IMR-90 (cell line): Measurements from ENCODE around the gene INTS11. TPM values are rescaled to one million over a fixed set of nuclear protein-coding genes. Genes with fewer than 3 reads are reported as not detected.

ENCODE experiments used
- ATAC-seq: fragments of 200-7000 bp; cut with Tn5 transposase; 2 replicates; pipeline ENCODE4 v1.9.1; 2020; ENCODE audit warnings: low read depth, mild to moderate bottlenecking, moderate library complexity
- BruUV-seq: library from RNA; stranded (reverse); fragments of 400-500 nt; replicated peaks from 2 replicates; lab custom pipeline; 2021; lab: Mats Ljungman, UMichigan
- CTCF ChIA-PET: fragments of 300-600 bp; formaldehyde crosslinking; extraction: SDS; loops from one replicate; lab custom pipeline; 2021; ENCODE audit warnings: antibody characterized with exemption; lab: Yijun Ruan, JAX
- POLR2A ChIA-PET: fragments of 300-600 bp; sonication (Branson Sonifier 250); formaldehyde crosslinking; loops from one replicate; lab custom pipeline; 2022; ENCODE audit warnings: antibody characterized with exemption; ENCODE audit not compliant: unreplicated experiment; lab: Charles Lee
- DNase-seq: peaks from one replicate; pipeline ENCODE4 v3.0.0; 2013
- H2AFZ ChIP-seq: replicated peaks from 2 replicates; pipeline ENCODE3; 2013; ENCODE audit warnings: low read length, mild to moderate bottlenecking; ENCODE audit not compliant: poor library complexity
- H2AK5ac ChIP-seq: 2 replicates; pipeline ENCODE4 v1.6.1; 2013; ENCODE audit warnings: low read depth, low read length, inconsistent platforms
- H2AK9ac ChIP-seq: replicated peaks from 2 replicates; pipeline ENCODE3; 2013; ENCODE audit warnings: mild to moderate bottlenecking, low read depth, low read length, moderate library complexity; ENCODE audit not compliant: poor library complexity
- H2BK120ac ChIP-seq: 2 replicates; pipeline ENCODE4 v1.6.1; 2013; ENCODE audit warnings: low read depth, low read length, inconsistent platforms
- H2BK15ac ChIP-seq: 3 replicates; pipeline ENCODE4 v1.6.1; 2013; ENCODE audit warnings: low read depth, low read length, inconsistent platforms
- H2BK20ac ChIP-seq: 2 replicates; pipeline ENCODE4 v1.6.1; 2013; ENCODE audit warnings: low read depth, mild to moderate bottlenecking, inconsistent platforms, low read length, moderate library complexity
- H2BK5ac ChIP-seq: 2 replicates; pipeline ENCODE4 v1.6.1; 2013; ENCODE audit warnings: mild to moderate bottlenecking, low read depth, low read length, inconsistent platforms; ENCODE audit not compliant: poor library complexity, severe bottlenecking
- H3K14ac ChIP-seq: replicated peaks from 2 replicates; pipeline ENCODE4 v1.6.1; 2013; ENCODE audit warnings: low read depth, low read length, inconsistent platforms
- H3K18ac ChIP-seq: 2 replicates; pipeline ENCODE4 v1.6.1; 2013; ENCODE audit warnings: low read depth, low read length, control low read depth
- H3K23ac ChIP-seq: 2 replicates; pipeline ENCODE4 v1.6.1; 2013; ENCODE audit warnings: low read depth, low read length, inconsistent platforms
- H3K27ac ChIP-seq: 2 replicates; pipeline ENCODE4 v1.5.1; 2013; ENCODE audit warnings: mild to moderate bottlenecking, control low read depth, low read length; ENCODE audit not compliant: insufficient read depth
- H3K27me3 ChIP-seq: 2 replicates; pipeline ENCODE4 v1.6.1; 2013; ENCODE audit warnings: low read length; ENCODE audit not compliant: control insufficient read depth, insufficient read depth
- H3K36me3 ChIP-seq: 2 replicates; pipeline ENCODE4 v1.6.1; 2013; ENCODE audit warnings: low read length, mixed read lengths; ENCODE audit not compliant: control insufficient read depth, insufficient read depth
- H3K4ac ChIP-seq: 2 replicates; pipeline ENCODE4 v1.6.1; 2013; ENCODE audit warnings: low read depth, low read length, inconsistent platforms
- H3K4me1 ChIP-seq: 2 replicates; pipeline ENCODE4 v1.6.1; 2013; ENCODE audit warnings: low read length, mixed read lengths; ENCODE audit not compliant: control insufficient read depth, insufficient read depth
- H3K4me2 ChIP-seq: 2 replicates; pipeline ENCODE4 v1.6.1; 2013; ENCODE audit warnings: low read depth, mild to moderate bottlenecking, control low read depth, low read length, moderate library complexity
- H3K4me3 ChIP-seq: 2 replicates; pipeline ENCODE4 v1.5.1; 2013; ENCODE audit warnings: low read depth, mild to moderate bottlenecking, control low read depth, low read length, moderate library complexity; ENCODE audit not compliant: insufficient read depth
- H3K56ac ChIP-seq: 2 replicates; pipeline ENCODE4 v1.6.1; 2013; ENCODE audit warnings: low read length, inconsistent platforms; ENCODE audit not compliant: insufficient read depth; ENCODE audit errors: extremely low read depth
- H3K79me1 ChIP-seq, 2 experiments: 2 replicates each; pipeline ENCODE4 v1.6.1; 2013; ENCODE audit warnings: low read length in 2 of 2, inconsistent platforms in 1 of 2, low read depth in 1 of 2
- H3K9ac ChIP-seq: 2 replicates; pipeline ENCODE4 v1.6.1; 2013; ENCODE audit warnings: low read depth, low read length, control low read depth
- H3K9me1 ChIP-seq: 2 replicates; pipeline ENCODE4 v1.6.1; 2013; ENCODE audit warnings: low read length, inconsistent platforms; ENCODE audit not compliant: insufficient read depth
- H3K9me3 ChIP-seq: 2 replicates; pipeline ENCODE4 v1.6.1; 2013; ENCODE audit warnings: low read length; ENCODE audit not compliant: control insufficient read depth, insufficient read depth
- H4K20me1 ChIP-seq: 2 replicates; pipeline ENCODE4 v1.6.1; 2013; ENCODE audit warnings: low read length, inconsistent platforms; ENCODE audit not compliant: insufficient read depth
- H4K5ac ChIP-seq: 2 replicates; pipeline ENCODE4 v1.6.1; 2013; ENCODE audit warnings: mild to moderate bottlenecking, low read depth, low read length, control low read depth
- H4K8ac ChIP-seq, 2 experiments: 2 replicates each; pipeline ENCODE4 v1.6.1; 2013; ENCODE audit warnings: low read depth in 2 of 2, low read length in 2 of 2, control low read depth in 1 of 2, inconsistent platforms in 1 of 2
- H4K91ac ChIP-seq: 2 replicates; pipeline ENCODE4 v1.6.1; 2013; ENCODE audit warnings: low read depth, low read length, inconsistent platforms; ENCODE audit not compliant: insufficient read depth
- CEBPB ChIP-seq: IDR thresholded peaks from 2 replicates; pipeline ENCODE4 v1.6.1; 2012; ENCODE audit warnings: low read depth, low read length, improper control_type of control experiment
- CHD1 ChIP-seq: IDR thresholded peaks from 2 replicates; pipeline ENCODE4 v1.6.1; 2012; ENCODE audit warnings: low read depth, low read length, improper control_type of control experiment
- MAZ ChIP-seq: IDR thresholded peaks from 2 replicates; pipeline ENCODE4 v1.6.1; 2012; ENCODE audit warnings: low read depth, mild to moderate bottlenecking, low read length, improper control_type of control experiment, moderate library complexity, borderline replicate concordance
- MXI1 ChIP-seq: IDR thresholded peaks from 2 replicates; pipeline ENCODE4 v1.6.1; 2012; ENCODE audit warnings: low read depth, mild to moderate bottlenecking, low read length, moderate library complexity, borderline replicate concordance
- NFE2L2 ChIP-seq: fragments of 150-350 bp; IDR thresholded peaks from 2 replicates; pipeline ENCODE4 v1.6.1; 2016; ENCODE audit warnings: low read depth, mild to moderate bottlenecking, low read length
- RFX5 ChIP-seq: IDR thresholded peaks from 2 replicates; pipeline ENCODE4 v1.8.0; 2012; ENCODE audit warnings: low read depth, mild to moderate bottlenecking, low read length, moderate library complexity
- SMC3 ChIP-seq: fragments of 150-350 bp; IDR thresholded peaks from 2 replicates; pipeline ENCODE4 v1.6.1; 2016; ENCODE audit warnings: low read depth, mild to moderate bottlenecking, antibody characterized with exemption, low read length, moderate library complexity
- WGBS, 2 experiments: methylation state at CpG; one replicate each; pipeline versions ENCODE4 v1.1.5 to v1.1.7; 2013; ENCODE audit warnings: missing lambda C conversion rate in 2 of 2; ENCODE audit not compliant: insufficient read length in 1 of 2; ENCODE audit errors: extremely low coverage in 2 of 2; 5-methylcytosine and 5-hydroxymethylcytosine counted together
- dilution Hi-C: fragments of 300-500 bp; cut with HindIII; formaldehyde crosslinking; loops from one replicate; pipeline ENCODE4 v1.14.3; 2018; ENCODE audit warnings: low sequenced_read_pairs; ENCODE audit not compliant: unreplicated experiment
- in situ Hi-C: fragments of 300-500 bp; cut with MboI; formaldehyde crosslinking; loops from 3 replicates; pipeline ENCODE4 v1.14.3; 2019; ENCODE audit warnings: low sequenced_read_pairs, inconsistent platforms, mixed read lengths
- intact Hi-C: fragments of 100-400 bp; cut with micrococcal nuclease; formaldehyde crosslinking; loops from 2 replicates; pipeline ENCODE4 v1.10.0; 2022
- polyA plus RNA-seq, 3 experiments: library from polyadenylated mRNA; depleted of rRNA; stranded (reverse); fragments of >200 nt; gene quantifications; 2 replicates each; pipeline ENCODE4 v1.2.3, GENCODE V29; 2012; ENCODE audit warnings: low replicate concordance in 1 of 3
- total RNA-seq: library from RNA; depleted of rRNA; stranded (reverse); fragments of >200 nt; gene quantifications from 2 replicates; pipeline ENCODE4 v1.2.3, GENCODE V29; 2012
- TF ChIP-seq, protein P1 (sequence below): conservative IDR thresholded peaks from 2 replicates; pipeline ENCODE4 v1.5.1; 2012; ENCODE audit warnings: mild to moderate bottlenecking, low read depth, low read length, improper control_type of control experiment

Gene INTS11
- total and polyA plus RNA-seq, 2 of the 4 experiments (the other 2 are of a cell fraction) = 56.1 to 123 TPM

DNA sequence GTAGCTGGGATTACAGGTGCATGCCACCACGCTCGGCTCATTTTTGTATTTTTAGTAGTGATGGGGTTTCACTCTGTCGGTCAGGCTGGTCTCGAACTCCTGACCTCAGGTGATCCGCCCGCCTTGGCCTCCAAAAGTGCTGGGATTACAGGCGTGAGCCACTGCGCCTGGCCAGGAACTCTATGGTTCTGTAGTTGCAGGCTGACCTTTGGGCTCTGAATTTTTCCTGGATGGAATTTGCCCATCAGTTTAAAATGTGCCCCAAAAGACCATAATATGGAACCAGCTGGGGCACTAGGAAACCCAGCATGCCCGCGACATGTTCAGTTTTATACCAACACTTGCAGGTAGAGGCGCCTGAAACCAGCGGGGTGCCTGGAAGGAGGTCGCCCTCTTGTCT, 45.8 kb downstream of the INTS11 start:
- Histone ChIP-seq H4K5ac (no peak overlapping the region), H2BK120ac (no peak overlapping the region), H3K56ac (no peak overlapping the region), H2BK15ac (no peak overlapping the region), H3K14ac (no peak overlapping the region), H3K4me1 (peaks cover 22% of the 10 kb centered on the region), H2BK20ac (no peak overlapping the region), H4K91ac (no peak overlapping the region), H2AK9ac (no peak overlapping the region), H3K9ac (no peak overlapping the region), H3K79me1 (peaks cover 8 to 20% of the 10 kb centered on the region in 2 experiments; a peak in 3 of 4 replicates), H3K9me1 (peaks cover 9% of the 10 kb centered on the region; the same call in 1 of the 2 replicates), H3K23ac (no peak overlapping the region), H3K4me2 (no peak overlapping the region), H2BK5ac (no peak overlapping the region), H3K18ac (no peak overlapping the region), H2AK5ac (no peak overlapping the region), H4K20me1 (no peaks in the 10 kb centered on the region), H3K4me3 (no peak overlapping the region), H4K8ac (no peak overlapping the region), H3K4ac (no peak overlapping the region), H2AFZ (no peak overlapping the region), H3K36me3 (no peaks in the 10 kb centered on the region), H3K27ac (no peak overlapping the region), H3K9me3 (no peaks in the 10 kb centered on the region), H3K27me3 (no peaks in the 10 kb centered on the region)
- dilution Hi-C loops (no loop called here), in situ Hi-C loops (no loop called here), intact Hi-C loops (no loop called here)
- ATAC-seq (no peak), DNase-seq (no peak)
- BruUV-seq = no TSS peak
- ChIA-PET POLR2A (interaction anchor here (0.6 kb wide), 1 partner anchor 250 kb away, joined by 10 read pairs; no protein-coding TSS in a partner anchor), CTCF (interaction anchor here (0.6 kb wide), 1 partner anchor 40 kb away, joined by 3 read pairs; no protein-coding TSS in a partner anchor)
- 97% methylated on average over 5 of the region's 13 CpGs; no CpG with 5 or more reads in 1 of the 2 experiments for WGBS, 2 experiments
- TF ChIP-seq NFE2L2 (no peak), CEBPB (no peak), CHD1 (no peak), MXI1 (no peak), MAZ (no peak), RFX5 (no peak), SMC3 (no peak)
- TF ChIP-seq, protein P1, sequence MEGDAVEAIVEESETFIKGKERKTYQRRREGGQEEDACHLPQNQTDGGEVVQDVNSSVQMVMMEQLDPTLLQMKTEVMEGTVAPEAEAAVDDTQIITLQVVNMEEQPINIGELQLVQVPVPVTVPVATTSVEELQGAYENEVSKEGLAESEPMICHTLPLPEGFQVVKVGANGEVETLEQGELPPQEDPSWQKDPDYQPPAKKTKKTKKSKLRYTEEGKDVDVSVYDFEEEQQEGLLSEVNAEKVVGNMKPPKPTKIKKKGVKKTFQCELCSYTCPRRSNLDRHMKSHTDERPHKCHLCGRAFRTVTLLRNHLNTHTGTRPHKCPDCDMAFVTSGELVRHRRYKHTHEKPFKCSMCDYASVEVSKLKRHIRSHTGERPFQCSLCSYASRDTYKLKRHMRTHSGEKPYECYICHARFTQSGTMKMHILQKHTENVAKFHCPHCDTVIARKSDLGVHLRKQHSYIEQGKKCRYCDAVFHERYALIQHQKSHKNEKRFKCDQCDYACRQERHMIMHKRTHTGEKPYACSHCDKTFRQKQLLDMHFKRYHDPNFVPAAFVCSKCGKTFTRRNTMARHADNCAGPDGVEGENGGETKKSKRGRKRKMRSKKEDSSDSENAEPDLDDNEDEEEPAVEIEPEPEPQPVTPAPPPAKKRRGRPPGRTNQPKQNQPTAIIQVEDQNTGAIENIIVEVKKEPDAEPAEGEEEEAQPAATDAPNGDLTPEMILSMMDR = no peak
